HG02970 (cell line): ENCODE results near the gene SORCS2.

Experiments used
- ATAC-seq: cut with Tn5 transposase; IDR thresholded peaks from one replicate; pipeline ENCODE4 v1.9.1; 2021; ENCODE audit warnings: mild to moderate bottlenecking, moderate library complexity, moderate number of reproducible peaks; ENCODE audit not compliant: unreplicated experiment, low FRiP score

Gene SORCS2

DNA sequence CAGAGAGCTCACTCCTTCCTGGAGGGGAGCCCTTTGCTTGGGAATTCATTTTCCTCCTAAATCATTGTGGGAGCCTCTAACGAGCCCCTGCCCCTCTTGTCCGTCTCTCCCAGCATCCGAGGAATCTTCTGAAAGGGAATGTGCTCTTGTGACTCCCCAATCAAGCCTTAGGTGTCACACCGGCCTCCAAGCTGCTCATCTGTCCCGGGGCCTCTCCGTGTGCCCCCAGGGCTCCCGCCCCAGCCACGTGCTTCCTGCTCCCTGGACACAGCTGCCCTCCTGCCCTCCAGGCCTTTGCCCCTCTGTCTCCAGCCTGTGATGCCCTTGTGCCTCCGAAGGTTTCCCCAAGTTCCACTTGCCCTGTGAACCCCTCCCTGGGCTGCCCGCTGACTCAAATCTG, 507.5 kb downstream of the SORCS2 start:
- ATAC-seq = no peak

DNA sequence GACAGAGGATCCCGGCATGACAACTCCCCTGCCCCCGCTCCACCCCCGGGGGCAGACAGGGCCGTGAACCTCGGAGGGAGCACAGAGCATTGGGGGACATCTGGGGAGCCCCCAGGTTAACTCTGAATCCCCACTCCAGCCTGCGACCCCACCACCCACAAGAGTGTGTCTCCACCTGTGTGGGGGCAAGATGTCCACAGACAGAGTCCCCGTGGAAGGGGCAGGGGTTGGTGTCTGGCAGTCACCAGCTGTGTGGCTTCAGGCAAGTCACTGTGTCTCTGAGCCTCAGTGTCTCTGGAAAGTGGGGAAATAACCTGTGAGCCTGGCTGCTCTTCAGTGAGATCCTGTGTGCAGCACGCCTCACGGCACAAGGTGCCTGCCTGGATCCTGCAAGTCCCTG, 508.3 kb downstream of the SORCS2 start:
- ATAC-seq = no peak

DNA sequence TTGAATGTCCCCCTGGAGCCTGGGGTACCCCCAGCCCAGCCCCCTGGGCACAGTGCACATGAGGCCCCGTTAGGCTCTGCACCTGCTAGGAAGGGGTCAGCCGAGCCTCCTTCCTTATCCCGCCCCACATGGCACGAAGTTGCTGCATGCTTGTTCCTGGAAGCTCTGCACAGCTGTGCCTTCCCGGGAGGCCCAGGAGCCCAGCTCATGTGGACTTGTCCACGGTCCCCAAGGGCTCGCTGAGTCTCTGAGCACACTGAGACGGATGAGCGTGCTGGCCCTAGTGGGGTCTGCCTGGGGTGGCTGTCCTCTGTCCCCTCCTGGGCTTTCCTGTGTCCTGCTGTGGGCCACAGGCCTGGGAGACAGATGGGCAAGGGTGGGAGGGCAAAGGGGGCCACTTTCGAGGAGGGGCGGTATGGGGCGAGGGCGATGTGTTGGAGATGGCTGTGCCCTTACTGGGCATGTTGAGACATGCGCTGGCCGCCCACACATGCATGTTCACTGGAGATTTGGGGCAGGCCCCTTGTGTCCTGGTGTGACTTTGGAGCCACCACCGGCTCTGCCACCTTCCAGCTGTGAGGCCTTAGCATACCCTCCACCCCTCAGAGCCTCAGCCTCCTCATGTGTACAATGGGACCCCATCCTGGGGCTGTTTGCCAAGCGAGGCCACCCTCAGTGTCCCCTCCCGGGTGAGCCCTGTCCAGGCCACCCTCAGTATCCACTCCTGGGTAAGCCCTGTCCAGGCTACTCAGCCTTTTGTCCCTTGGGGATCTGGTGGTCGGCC, 509.7 kb downstream of the SORCS2 start:
- ATAC-seq = no peak

DNA sequence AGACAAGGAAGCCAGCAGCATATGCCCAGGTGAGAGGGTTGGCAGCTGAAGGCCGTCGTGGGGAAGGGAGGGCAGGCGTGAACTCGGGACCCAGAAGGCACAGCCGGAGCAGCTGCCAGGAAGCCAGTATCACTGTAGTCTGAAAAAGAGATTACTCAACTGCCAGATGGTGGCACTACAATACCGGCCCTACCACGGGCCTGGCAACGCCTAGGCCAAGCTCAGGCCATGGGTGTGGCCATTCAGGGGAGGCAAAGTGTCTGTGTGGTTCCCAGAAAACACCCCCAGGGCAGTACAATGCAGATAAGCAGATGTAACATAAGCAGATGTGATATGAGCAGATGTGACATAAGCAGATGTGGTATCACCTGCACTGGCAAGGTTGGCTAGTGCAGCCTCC, 511.4 kb downstream of the SORCS2 start:
- no peak for ATAC-seq

DNA sequence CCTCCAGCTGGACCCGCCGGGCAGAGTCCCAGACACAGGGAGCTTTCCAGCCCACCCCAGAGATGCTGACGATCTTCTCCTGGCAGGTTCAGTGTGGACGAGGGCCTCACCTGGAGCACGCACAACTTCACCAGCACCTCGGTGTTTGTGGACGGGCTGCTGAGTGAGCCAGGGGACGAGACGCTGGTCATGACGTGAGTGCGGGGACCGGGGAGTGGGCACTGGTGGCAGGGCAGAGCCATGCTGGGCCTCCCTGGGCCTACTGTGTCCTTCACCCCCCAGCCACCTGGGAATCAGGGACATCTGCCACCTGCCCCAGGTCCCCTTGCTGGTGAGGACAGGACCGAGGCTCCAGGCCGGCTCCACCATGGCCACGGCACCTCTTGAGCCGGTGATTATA, 511.8 kb downstream of the SORCS2 start:
- no peak for ATAC-seq

DNA sequence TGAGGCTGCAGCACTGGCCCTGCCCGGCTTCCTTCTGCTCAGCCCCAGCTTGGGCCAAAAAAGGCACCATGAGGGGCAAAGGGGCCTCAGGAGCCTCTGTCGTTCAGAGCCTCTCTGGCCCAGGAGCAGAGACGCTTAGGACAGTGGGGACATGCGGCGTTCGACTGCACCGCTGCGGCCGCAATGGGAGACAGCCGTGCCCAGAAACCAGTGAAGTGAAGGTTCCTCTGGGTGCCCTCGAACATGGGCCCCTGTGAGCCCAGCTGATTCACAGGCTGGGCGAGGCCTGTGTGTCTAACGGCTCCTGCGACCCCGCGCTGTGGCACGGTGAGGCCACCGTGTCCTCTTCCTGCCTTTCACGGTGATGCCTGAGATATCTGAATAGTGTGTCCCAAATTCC, 512.3 kb downstream of the SORCS2 start:
- ATAC-seq = no peak

DNA sequence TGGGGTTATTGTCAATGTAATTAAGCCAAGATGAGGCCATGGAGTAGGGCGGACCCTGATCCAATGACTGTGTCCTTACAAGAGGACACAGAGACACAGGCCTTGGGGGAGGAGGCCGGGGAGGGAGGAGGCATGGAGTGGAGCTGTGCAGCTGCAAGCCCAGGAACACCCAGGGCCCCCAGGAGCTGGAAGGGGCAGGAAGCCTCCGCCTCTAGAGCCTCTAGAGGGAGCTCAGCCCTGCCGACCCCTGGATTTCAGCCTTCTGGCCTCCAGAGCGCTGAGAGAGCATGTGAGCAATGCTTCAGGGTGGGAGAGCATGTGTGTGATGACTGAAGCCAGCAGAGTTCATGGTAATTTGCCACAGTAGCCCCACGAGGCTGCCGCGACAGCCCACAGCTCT, 512.7 kb downstream of the SORCS2 start:
- no peak for ATAC-seq

DNA sequence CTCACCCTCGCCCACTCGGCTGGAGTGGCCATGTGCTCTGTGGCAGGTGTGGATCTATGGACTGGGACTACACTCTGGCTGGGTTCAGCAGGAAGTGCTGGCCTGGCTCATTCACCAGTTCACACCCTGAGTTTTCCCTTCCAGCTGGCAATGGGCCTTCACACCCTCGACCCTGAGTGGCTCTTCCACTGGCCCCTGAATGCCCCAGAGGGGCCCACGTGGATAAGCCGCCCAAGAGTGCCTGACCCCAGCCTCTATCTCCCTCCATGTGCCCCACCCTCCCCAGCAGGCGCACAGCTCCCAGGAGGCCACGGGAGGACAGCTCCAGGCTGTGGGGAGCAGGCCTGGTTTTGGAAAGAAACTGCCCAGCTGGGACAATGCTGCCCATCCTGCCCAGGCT, 513.3 kb downstream of the SORCS2 start:
- ATAC-seq = no peak

DNA sequence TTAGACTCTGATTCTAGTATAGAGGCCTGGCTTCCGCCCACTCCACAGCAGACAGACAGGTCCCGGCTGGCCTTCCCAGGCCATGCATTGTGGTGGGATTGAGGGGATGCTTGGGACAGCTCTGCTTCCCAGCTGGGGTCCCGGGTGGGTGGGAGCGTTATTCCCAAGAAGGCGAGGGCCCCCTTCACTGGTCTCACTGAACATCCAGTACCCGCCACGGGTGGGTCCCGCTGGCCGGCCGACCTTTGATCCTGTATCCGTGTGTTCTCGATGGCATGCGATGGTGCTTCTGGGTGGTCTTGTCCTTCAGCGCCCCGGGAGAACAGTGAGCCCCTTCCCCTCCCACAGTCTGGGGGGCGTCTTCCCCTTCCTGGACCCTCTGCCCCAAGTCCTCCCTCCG, 515.9 kb downstream of the SORCS2 start:
- no peak for ATAC-seq

DNA sequence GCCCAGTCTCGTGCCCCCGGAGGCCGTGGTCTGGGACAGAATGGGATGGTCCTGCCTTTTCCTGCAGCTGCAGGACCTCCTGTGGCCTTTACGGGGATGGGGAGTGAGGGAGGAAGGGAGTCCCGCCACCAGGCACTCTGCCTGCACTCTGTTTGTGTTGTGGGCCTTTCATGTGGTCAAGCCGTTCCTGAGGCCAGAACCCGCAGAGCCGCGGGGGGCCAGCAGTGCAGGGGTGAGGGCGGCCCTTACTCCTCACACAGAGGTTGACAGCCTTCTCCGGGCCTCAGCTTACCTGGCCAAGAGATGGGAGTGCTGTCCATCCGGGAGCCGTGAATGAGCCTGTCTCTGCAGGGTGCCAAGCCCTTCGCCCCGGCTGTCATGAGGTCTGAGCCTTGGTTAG, 516.6 kb downstream of the SORCS2 start:
- ATAC-seq = no peak

DNA sequence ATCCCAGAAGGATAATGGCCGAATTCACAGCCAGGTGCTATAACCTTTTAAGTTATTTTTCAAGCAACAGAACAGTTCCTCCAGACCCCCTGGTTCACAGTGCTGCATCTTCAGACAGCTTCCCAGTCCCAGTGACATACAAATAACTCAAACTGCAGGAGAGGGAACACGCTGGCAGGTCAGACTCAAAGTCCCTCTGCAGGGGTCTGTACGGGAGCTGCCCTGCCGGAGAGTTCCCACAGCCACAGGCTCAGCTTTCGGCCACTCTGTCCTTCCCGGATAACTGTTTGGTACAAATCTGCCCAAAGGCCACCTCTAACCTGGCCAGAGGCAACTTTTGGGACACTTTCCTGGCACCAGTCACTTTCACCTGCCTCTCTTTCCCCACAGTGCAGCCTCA, 517.1 kb downstream of the SORCS2 start:
- ATAC-seq = no peak

DNA sequence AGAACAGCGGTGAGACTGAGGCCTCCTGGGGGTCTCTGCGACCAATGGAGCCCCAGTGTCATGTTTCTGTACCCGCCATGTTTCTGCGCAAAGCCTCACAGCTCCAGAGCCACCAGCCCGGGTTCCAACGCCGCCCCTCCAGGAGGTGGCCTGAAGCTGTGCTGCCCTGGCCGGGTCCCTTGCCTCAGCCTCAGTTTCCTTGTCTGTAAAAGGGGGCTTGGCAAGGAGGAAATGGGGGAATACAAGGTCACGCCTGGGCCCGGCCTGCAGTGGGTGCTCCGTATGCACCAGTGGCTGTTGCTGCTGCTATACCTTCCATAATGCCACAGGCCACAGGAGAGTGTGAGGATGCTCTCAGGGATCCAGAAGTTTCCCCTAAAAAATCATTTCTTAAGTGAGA, 517.8 kb downstream of the SORCS2 start:
- ATAC-seq = no peak

DNA sequence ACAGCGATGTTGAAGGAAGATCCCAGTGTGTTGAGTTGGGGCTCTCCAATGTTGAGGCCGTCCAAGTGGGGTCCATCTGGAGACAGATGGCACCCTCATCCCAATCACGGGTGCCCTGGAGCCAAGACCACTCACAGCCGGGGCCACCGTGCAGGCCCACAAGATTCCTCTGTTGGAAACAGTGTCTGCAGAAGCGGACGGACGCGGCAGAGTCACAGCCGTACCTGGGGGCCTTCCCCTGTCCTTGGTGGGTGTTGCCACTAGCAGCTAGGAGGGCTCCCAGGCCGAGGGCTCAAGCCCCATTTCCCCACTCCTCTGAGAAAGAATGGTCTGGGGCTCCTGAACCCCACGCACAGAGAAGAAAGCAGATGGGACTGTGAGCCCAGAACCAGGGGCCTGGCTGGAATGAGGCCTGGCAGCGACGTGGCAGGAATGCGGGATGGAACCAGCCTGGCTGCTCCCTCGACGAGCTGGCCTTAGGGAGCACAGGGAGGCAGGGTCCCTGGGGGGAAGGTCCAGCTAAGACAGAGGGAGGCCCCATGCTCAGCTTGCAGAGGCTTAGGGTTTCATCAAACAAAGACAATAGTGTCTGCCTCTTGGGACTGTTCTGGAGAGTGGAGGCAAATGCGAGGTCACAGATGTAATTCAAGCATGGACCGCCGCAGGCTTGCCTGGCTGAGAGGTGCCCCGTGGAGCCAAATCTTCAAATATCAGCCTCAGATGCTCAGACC, 518.4 kb downstream of the SORCS2 start:
- no peak for ATAC-seq

DNA sequence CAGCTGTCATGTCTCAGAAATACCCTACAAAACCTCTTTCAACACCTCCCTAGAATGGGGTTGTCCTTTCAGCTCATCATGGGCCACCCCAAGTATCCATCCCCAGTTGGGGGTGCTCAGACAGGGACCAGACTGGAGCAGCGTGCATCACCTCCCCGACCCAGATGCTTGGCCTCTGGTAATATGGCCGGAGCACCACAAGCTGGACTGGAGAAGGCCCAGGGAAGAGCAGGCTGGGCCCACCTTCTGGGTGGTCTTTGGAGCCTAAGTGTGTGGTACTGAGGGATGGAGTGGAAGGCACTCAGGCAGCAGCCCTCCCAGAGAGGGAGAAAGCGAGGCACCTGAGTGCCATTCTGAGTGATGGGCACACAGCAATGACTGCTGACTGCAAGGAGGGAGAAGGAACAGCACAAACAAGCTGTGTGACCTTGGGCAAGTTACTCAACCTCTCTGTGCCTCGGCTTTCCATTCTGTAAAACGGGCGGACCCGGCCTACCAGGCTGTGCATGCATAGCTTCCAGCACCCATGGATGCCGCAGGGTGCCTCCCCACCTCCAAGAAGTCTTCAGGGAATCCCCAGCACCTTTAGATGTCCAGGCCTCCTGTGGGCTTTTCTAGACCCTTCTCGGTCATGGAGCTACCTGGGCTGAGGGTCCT, 519.1 kb downstream of the SORCS2 start:
- no peak for ATAC-seq

DNA sequence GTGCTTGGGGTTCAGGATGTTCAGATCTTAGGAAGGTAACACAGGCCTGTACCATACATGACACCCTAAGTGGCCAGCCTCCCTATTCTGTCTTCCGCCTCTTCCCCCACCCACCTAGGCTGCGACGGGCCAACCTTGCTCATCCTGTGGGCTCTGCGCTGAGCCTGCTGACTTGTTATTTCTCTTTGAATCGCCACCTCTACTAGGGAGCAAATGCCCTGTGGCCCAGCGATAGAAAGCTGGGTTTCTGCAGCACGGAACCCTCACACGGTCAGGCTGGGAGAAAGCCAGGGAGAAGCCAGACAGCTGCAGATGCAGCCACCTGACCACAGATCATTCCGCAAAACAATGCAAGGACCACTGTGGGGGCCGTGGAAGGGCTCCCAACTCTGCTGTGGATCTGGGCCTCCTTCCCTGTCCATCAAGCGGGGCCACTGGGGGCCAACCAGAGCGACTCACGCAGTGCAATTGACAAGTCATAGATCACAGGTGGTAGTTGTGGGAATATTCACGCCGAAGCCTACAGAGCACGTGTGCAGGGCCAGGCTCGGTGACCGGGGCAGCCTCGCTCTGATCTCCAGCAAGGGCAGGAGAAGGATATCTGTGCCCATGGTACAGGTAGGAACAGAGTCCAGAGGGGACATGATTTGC, 519.8 kb downstream of the SORCS2 start:
- ATAC-seq = no peak

DNA sequence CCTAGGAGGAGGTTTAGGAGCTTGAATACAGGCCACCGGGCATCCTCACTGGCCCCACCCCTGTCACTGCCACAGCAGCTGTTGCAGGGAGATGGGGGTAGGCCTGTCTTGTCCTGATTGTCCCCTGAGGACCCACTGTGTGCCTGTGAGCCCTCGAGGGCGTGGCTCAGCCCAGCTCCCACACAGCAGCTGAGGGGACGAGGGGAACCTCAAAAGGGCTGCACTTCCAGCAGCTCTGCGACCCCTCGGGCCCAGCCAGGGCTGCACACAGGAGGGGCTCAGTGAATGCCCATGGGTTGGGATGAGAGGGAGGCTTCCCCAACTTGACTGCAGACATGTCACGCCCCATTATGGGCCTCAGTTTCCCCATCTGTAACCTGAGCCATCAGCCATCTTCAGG, 521.4 kb downstream of the SORCS2 start:
- no peak for ATAC-seq

DNA sequence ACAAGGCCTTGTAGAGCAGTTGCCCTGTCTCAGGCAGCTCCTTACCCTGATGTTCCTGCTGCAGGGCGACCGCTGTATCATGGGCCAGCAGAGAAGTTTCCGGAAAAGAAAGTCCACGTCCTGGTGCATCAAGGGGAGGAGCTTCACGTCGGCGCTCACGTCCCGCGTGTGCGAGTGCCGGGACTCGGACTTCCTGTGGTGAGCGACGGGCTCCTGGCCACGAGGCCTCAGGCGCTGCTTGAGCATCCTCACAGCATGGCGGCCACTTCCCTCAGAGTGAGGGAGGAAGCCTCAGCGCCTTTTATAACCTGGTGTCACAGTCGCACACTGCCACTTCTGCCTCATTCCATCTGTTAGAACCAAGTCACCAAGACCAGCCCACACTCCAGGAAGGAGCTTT, 521.8 kb downstream of the SORCS2 start:
- no peak for ATAC-seq

DNA sequence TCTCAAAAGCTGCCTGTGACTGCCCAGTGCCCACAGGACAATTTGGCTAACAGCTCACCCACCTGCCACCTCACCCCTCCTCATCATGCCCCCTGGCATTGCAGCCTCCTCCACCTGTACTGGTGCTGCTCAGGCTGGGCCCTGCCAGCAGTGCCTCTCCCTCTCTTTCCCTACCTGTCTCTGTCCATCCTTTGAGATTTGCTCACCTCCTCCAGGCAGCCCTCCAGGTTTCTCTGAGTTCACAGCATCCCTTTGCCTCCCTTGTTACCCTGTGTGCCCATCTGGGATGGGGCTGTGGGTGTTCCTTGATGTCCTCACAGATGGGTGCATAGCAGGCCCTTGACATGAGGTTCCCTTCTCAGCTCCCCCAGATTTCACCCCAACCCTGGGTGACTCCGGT, 522.4 kb downstream of the SORCS2 start:
- ATAC-seq = no peak

DNA sequence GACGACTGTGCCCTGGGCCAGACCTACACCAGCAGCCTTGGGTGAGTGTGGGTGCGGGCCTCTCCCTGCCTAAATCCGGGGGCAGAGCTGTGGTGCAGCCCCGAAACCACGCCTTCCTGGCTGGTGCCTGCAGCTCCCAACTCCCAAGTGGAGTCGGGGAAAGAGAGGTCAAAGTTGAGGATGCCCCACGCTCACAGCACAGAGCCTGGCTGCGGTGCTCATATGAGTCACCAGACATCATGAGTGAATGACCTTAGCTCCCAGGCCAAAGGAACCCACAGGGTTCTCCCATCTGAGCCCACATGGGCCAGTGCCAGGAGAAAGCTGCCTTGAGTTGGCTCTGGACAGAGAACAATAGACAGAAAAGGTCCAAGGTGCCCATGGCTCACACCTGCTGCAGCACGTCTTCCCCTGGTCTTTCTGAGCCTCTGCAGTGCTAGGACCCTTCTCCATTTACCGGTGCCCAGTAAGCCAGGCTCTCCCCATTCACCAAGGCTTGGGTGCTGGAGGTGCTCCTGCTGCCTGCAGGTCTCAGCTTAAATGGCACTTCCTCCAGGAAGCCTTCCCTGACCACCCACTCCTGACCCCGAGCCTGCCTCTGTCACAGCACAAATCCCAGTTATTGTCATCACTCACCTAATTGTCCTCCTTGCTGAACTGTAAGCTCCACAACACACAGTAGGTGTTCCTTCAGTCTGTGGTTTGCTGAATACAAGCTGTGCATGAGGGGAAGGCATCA, 523.1 kb downstream of the SORCS2 start:
- ATAC-seq = no peak

DNA sequence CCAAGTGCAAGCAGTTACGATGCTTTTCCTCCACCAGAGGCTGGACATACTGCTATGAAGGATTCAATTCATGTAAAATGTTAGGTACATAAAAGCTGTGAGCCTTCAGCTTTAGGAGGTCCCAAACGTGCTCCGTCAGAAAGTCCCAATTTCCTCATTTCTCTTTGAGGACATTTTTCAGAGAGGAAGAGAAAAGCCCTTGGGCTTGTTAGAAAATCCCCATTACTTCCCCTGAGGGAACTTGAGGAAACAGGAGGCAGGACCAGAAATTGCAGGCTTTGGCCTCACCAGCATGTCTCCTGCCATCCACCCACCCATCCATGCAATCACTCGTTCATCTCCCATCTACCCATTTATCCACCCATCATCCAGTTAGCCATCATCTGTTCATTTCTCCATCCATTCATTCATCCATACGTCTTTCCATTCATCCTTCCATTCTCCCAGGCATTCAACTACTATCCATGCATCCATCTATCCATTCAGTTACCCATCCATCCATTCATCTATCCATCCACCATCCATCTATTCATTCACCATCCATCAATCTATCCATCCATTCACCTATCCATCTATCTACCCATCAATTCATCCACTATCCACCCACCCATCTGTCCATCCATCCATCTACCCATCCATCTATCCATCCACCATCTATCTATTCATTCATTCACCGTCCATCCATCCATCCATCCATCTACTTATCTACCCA, 523.8 kb downstream of the SORCS2 start:
- no peak for ATAC-seq
